HG02571 (cell line): Measurements from ENCODE around the gene MROH2A.

Experiments used
- ATAC-seq: cut with Tn5 transposase; IDR thresholded peaks from one replicate; pipeline ENCODE4 v1.9.1; 2021; ENCODE audit warnings: mild to moderate bottlenecking, moderate library complexity; ENCODE audit not compliant: unreplicated experiment

MROH2A gene

DNA sequence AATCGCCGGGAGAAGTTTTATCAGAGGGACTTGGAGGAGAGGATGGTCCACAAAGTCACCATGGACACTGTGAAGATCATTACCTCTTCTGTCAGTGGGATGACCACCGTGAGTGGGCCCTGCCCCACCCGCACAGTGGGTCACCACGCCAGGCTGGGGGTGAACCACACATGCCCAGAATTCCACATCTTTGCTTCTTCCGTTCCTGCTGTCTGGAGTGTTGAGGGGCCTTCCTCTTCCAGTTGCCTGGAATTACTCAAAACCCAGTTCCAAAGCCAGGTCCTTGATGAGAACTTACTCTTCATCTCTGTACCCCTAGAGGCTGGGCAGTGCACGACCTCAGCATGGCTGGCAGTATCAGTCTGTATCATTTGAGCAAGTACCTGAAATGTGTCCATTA, 22.1 kb downstream of the MROH2A start:
- ATAC-seq = no peak

DNA sequence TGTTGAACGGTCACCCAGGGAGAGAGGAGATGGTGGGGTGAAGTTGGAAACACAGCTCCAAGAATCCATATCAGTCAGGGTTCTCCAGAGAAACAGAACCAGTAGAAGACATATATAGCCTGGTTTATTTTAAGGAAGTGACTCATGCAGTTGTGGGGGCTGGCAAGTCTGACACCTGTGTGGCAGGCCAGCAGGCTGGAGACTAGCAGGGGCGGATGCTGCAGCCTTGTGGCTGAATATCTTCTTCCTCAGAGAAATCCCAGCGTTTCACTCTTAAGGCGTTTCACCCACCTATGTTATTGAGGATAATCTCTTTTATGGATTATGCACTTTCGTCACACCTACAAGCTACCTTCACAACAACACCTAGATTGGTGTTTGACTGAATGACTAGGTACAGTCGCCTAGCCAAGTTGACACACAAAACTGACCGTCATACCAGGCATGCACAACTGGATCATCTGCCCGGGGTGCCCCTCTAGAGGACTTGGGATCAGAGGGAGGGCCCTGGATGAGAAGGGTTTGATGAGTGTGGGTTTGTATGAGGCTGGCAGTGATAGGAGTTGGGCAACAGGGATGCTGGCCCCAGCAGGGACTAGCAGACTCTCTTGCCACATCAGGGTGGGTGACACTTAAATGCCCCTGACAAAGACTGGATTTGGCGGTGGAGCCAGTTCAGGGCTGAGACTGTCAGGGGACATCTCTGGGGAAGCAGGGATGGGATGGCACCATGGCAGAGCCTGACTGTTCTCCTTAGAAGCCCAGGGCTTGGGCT, 23.4 kb downstream of the MROH2A start:
- no peak for ATAC-seq

DNA sequence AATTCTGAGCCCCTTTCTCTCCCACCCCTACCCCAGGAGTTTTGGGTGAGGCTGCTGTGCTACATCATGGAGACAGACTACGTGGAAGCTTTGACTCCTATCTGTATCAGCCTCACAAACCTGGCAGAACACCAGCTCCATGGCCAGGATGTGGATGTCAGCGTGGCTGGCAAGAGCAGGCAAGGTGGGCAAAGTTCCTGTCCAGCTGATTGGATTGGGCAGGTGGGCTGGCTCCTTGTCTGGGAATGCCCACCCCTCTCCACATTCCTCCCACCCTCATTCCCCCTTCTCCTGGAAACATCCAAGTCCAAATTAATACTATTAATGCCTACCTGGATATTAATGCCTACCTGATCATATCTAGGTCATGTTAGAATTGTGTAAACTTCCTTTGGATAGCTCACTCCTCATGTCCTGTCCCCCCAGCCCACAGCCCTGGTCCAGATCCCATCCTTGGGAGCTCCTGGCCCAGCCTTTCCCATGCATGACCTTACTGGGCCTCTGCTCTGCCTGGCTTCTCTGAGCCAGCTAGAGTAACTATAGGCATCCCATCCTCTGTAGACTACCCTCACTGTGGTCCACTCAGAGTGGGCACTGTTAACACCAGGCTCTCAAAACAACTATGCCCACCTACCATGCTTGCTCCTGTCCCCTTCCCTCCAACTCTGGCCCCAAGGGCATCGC, 24.1 kb downstream of the MROH2A start:
- no peak for ATAC-seq

DNA sequence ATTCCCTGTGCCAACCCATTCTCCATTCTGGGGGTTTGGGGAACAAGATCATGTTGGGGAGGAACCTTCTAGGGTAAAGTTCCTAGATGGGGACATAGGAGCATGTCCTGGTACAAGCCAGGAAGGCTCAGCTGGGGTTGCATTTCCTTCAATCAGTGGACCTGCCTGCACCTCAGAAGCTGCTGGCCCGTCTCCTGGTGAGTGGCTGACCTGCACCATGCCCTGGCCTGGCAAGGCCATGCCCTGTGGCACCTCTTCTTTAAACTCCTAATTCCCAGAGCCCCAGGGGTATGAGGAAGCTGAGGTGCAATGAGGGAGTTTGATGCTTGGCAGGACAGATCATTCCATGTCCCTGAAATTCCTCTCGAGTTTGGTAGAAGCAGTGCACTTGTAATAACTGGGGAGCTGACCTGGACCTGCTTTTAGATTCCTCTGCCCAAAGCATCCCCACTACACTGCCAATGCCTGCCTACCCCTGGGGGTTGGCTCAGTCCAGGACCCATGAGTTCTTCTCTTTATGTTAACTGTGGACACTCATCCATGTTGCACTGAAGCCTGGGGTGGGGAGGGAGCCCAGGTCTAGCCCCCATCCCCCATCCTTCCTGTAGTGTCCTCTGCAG, 25.3 kb downstream of the MROH2A start:
- ATAC-seq = no peak

DNA sequence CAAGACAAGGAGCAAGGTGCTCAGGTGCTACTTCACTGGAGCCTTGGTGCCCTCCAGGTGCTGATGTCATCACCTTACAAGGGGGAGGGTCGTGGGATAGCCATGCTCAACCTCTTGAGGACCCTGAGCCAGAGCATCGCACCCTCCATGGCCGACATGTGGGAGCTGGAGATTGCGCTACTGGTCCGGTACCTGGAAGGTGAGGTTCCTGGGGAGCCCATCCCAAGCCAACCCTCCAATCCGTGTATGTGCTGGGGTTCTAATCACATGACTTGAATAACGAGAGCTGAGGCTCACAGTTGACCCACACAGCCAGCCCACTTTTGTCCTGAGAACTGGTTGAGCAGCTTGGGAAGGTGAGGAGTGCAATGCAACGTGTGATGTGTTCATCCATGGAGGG, 25.9 kb downstream of the MROH2A start:
- no peak for ATAC-seq

DNA sequence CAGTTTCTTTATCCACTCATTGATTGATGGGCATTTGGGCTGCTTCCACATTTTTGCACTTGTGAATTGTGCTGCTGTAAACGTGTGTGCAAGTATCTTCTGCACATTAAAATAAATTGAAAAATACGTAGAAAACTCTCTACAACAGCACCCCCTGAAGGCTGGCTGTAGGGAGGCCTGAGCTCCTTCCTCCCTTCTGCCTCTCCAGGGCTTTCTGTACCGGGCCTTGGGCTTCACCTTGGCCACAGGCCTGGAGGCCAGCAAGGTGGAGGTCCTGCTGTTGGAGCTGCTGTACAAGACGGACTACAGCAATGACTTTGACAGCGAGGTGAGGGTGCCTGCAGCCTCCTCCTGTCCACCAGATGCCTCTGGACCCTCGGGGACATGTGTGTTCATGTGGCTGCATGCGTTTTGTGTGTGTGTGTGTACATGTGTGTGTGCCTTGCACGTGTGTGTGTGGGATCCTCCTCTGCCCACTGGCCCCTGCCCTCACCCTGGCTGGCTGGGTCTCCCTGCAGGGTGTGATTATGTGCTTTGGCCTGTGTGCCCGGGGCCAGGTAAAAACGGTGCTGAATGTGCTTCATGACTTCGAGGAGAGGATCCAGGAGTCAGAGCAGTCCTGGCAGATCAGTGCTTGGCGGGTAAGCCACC, 29.2 kb downstream of the MROH2A start:
- no peak for ATAC-seq

DNA sequence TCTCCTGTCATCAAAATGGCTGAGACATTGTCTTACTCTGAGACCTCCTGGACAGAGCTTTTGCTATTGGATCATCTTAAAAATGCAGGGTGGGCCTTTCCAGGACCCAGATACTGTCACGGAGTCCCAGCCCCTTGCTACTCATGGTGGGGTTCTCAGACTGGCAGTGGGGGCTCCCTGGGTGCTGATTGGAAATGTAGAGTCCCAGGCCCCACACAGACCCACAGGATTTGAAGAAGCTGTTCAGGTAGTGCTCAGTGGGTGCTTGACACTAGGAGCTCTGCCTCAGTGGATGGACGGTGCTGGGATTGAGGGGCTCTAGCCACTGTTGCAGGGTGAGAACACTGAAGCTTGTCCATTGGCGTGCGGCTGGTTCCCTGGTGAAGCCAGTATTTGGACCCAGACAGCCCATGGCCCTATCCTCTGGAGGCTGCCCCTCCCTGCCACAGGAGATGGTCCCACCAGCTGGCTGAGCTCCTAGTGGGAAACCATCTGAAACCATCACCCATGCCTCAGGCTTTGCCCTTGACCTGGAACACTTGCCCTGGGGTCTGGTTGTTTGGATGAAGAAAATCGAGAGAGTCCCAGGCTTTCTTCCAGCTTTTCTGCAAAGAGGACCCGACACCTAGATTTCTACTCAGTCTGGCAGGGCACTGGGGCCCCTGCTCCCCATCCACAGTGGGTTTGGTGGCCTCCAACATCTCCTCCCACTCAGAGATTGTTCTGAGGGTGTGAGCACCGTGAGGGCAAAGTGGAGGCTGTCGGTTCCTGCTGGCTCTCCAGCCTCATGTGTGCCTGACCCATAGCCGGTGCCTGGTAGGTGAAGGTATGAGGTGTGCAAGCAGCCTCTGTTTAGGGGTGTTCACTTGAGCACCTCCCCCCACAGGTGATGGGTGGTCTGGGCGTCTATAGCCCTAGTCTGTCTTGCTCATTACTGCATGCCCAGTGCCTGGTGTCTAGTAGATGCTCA, 30.1 kb downstream of the MROH2A start:
- ATAC-seq = no peak

DNA sequence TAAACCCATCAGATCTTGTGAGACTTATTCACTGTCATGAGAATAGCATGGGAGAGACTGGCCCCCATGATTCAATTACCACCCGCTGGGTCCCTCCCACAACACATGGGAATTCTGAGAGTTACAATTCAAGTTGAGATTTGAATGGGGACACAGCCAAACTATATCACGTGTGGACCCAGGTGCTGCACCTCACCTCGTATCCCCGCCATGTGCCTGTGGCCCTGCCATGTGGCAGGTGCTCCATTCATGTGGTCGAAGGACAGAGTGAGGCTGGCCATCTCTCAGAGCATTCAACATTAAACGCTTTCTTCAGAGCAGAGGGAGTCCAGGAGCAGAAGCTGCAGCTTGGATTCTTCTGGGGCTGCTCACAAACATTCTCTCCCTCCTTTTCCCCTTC, 32.3 kb downstream of the MROH2A start:
- no peak for ATAC-seq

DNA sequence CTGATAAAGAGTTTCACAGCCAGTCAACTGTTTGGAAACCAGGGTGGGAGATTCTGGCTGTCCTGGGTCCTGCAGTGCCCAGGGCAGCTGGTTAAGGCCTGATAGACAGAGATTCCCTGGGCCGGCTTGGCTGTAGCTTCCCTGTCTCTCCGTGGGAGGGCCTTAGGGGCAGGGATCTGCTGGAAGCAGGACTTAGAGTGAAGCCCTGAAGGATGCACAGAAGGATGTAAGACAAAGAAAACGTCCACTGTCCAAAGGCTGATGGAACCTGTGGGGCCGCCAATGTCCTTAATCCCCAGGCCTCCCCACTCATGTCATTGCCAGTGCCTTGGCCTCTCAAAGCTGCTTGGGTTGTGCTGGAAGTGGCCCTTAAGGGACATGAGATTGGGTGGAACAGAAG, 33.0 kb downstream of the MROH2A start:
- ATAC-seq = no peak

DNA sequence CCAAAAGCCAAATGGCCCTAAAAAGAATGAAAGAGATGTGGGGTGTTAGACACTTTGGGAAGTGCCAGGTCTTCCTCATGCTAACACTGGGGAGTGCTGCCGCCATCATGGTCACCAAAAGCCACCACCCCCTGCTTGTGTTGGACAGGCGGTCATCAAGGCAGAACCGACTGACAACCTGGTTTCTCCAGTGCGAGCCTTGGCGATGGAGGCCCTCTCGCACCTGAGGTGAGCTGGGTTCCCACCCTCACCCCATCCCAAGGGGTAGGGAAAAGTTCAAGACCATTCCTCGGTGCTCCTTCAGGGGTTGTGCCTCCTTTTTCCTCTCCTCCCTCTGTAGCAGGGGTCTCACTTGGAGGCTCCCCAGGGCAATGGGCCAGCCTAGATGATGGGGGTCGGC, 33.6 kb downstream of the MROH2A start:
- ATAC-seq = no peak

DNA sequence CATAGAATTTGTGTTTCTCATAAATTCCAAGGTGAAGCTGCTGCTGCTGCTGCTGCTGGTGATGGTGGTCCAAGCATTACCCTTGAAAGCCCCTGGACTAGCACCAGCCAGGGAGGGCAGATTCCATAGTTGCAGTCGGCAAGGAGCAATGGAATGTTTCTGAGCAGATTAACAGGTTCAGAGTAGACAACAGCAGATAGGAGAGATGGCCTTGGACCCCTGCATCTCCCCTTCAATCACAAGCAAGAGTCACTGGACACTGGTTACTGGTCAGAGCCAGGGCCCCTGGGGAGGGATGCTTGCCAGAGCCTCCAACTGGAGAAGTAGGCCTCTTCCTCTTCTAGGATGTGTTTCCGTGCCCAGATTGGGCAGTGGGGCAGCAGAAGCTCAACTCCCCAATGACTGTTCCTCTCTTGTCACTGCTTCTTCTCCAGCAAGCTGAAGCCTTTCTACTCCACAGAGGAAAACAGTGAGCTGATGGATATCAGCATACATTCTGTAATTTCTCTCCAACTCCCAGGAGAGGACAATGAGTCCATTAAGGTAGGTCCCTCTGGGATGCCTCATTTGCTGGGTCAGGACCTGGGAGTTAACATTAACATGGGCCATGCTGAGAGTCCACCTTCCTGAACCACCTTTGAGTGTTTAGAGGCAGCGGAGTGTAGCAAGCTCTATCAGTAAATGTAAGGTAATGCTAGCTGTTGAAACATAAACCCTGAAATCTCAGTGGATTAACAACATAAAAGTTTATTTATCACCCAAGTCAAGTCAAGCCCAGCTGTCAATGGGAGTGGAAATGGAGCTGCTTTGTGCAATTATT, 35.3 kb downstream of the MROH2A start:
- ATAC-seq = no peak

DNA sequence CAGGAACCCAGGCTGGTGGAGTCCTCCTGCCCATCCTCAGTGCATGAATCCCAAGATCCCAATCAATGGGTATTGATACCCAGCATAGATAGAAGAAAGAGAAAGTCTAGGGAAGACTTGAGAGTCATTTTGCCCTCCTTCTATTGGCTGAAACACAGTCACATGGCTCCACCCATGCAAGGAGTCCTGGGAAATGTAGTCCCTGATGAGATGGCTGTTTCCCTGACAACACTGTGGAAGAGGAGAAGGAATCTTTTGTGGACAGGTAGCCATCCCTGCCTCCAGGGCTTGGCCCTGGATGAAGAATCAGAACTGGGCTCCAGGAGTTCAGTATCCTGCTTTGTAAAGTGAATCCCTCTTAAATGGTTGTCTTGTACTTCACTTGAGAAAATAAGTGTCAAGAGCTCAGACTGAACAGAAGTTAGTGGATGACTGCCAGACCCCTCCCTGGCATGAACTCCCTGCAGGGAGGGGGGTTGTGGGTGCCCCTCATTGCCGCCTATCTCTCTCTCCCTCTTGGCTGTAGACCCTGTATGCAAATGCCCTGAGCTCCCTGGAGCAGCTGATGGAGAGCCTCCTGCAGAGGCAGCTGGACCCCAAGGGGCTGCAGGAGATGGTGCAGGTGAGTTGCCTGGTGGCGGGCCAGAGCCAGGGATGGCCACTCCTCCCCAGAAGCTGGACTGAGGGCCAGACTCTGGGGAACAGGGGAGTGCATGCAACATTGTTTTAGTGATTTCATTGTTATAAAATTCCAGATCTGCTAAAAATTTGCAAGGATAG, 36.1 kb downstream of the MROH2A start:
- ATAC-seq = no peak

DNA sequence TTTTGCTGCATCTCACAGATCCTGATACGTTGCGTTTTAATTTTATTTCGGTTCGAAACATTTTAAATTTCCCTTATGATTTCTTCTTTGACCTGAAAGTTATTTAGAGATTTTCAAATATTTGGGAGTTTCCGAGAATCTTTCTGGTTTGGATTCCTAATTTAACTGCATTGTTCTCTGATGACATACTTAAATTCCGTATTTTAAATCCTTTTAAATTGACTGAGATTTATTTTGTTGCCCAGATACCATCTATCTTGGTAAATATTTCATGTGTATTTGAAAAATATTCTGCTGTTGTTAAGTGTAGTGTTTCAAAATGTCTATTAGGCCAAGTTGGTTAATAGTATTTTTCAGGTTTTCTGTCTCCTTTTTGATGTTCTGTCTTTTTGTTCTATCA, 37.7 kb downstream of the MROH2A start:
- ATAC-seq = no peak

DNA sequence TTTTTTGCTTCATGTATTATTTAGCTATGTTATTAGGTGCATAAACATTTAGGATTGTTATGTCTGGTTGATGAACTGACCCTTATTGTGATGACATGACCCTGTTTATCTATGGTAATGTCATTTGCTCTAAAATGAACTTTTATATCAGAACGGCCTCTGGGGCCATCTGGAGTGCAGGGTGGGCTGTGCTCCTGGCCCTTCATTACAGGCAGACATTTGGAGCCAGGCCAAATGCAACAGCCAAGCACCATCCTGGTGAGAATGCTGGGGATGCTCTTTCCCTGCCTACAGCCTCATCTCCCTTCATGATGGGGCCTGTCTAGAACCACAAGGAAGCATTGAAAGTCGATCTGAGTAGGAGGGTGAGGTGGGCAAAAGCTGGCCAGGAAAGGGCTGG, 38.2 kb downstream of the MROH2A start:
- no peak for ATAC-seq

DNA sequence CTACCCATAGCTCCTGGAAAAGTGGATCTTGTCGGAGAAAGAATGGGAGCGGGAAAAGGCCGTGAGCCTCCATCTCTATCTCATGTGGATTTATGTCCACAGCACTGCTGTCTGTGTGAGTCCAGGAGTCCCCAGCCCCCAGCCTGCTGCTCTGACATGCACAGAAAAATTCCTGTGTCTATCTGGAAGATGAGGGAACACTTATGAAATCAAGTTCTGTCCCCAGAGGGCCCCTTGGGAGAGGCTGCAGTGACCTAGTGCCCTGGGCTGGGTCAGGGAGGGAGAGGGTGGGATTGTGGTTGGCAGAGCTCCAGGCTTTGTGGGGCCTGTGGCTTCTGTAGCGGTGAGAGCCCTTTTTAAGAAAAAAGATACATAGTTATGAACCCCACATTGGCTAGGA, 38.6 kb downstream of the MROH2A start:
- ATAC-seq = no peak

DNA sequence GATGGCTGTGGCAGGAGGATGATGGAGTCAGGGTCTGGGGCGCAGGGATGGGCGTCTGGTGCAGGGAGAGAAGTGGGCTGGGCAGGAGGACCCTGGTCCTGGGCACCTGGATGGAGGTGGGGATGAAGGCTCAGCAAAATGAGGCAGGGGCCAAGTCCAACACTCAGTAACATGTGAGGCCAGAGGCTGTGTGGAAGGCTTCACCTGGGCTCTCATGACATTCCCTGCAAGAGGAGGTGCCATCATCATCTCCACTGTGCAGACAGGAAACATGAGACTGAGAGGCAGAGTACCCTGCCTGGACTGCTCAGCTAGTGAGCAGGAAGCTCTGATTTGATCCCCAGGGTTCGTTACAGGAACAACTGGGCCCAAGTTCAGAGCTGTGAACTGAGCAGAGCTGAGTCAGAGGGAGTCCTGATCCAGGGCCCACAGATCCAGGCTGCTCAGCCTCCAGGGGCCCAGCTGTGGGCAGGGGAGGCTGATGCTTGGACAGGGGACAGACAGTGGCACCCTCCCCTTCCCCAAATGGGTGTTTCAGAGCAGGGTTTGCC, 39.3 kb downstream of the MROH2A start:
- ATAC-seq = no peak

DNA sequence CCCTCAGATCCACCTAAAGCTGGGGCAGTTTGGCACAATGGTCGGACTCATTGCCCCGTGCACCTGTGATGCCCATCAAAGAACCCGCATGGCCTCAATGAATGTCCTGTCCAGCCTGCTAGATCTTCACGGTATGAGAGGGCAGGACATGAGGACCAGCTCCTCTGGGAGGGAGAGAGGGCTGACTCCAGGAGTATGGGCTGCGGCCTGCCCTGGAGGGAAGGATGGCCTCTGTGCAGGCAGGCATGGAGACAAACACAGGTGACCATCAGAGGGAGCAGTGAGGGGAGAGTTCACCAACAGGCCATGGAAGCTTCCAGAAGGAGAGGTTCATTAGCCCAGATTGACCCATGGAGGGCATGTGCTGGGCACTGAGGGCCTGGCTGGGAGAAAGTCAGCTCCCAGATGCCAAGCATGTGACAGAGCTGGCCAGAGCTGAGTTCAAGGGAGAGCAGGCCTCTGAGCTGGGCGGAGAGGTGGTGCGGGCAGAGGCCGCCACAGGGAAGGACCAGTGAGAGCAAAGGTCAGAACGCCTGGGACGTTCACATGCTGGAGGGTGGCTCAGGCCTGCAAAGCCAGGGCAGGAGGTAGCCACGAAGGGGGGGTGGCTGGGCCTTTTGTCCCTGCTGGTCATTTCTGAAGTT, 40.0 kb downstream of the MROH2A start:
- ATAC-seq = no peak
